Gastroesophageal sphincter (tissue), 4 donors: Measurements from ENCODE around the gene SMIM35. TPM values are rescaled to one million over a fixed set of nuclear protein-coding genes. Genes with fewer than 3 reads are reported as not detected.

Source experiments
- ATAC-seq: fragments of 150-250 bp; one replicate; pipeline ENCODE4 v1.9.1; 2016; ENCODE audit warnings: mild to moderate bottlenecking, moderate library complexity
- H3K27ac ChIP-seq, 4 donors: fragments of 200-600 bp; sonication (generic) in 3 of 4; 1 replicate in 3 of 4; 2 replicates in 1 of 4; pipeline ENCODE4 v1.5.1; 2016 to 2019
- H3K27me3 ChIP-seq: fragments of 200-600 bp; sonication (generic); one replicate; pipeline ENCODE4 v1.5.1; 2019
- H3K36me3 ChIP-seq, 2 donors: fragments of 200-600 bp; sonication (generic); one replicate each; pipeline ENCODE4 v1.5.1; 2019; ENCODE audit warnings: control low read depth in 1 of 2
- H3K4me1 ChIP-seq, 3 donors: fragments of 200-600 bp; sonication (generic); 1 replicate in 2 of 3; 2 replicates in 1 of 3; pipeline ENCODE4 v1.5.1; 2016 to 2019; ENCODE audit warnings: control low read depth in 2 of 3
- H3K4me3 ChIP-seq, 2 donors: fragments of 200-600 bp; sonication (generic); one replicate each; pipeline ENCODE4 v1.5.1; 2019; ENCODE audit warnings: mild to moderate bottlenecking in 1 of 2, moderate library complexity in 1 of 2
- H3K9me3 ChIP-seq, 3 donors: fragments of 200-600 bp; sonication (generic); one replicate each; pipeline ENCODE4 v1.5.1; 2017 to 2019; ENCODE audit warnings: control low read depth in 2 of 3
- CTCF ChIP-seq, 4 experiments: fragments of 200-600 bp in 2 of 4; fragments of 450-650 bp in 2 of 4; sonication (generic) in 1 of 4; IDR thresholded peaks; one replicate each; pipeline ENCODE4 v1.5.1; 2017 to 2019; ENCODE audit warnings: antibody characterized with exemption in 4 of 4, mild to moderate bottlenecking in 2 of 4, moderate library complexity in 2 of 4
- EP300 ChIP-seq: sonication (generic); formaldehyde crosslinking; IDR thresholded peaks from one replicate; pipeline ENCODE4 v1.6.1; 2017; ENCODE audit warnings: antibody characterized with exemption, mild to moderate bottlenecking
- POLR2A ChIP-seq, 2 donors: fragments of 450-650 bp; IDR thresholded peaks; one replicate each; pipeline ENCODE4 v1.6.1; 2017; ENCODE audit warnings: antibody characterized with exemption in 2 of 2, mild to moderate bottlenecking in 2 of 2, moderate library complexity in 1 of 2
- POLR2AphosphoS5 ChIP-seq: sonication (generic); formaldehyde crosslinking; IDR thresholded peaks from one replicate; pipeline ENCODE4 v1.6.1; 2017; ENCODE audit warnings: antibody characterized with exemption
- WGBS, 2 donors: methylation state at CpG; one replicate each; pipeline ENCODE4 v1.1.5; 2018; ENCODE audit warnings: low coverage in 1 of 2; 5-methylcytosine and 5-hydroxymethylcytosine counted together
- total RNA-seq, 4 donors: library from RNA; depleted of rRNA; stranded (reverse); fragments of >200 nt; gene quantifications; one replicate each; pipeline ENCODE4 v1.1.0, GENCODE V29; 2016

SMIM35 gene
- total RNA-seq, 4 donors from 2014 or later: 0.13 TPM; not detected in 3

GRCh38 chr11:118057251-118058145, 29.3 kb downstream of the SMIM35 start:
- TF ChIP-seq POLR2AphosphoS5 (no peak), POLR2A (IDR thresholded peaks at IDR 0.05) (no peak), CTCF (IDR thresholded peaks at IDR 0.05) (no peak), EP300 (no peak)
- ATAC-seq: no peak
- 54 to 69% methylated on average over 7 to 14 of the region's 14 CpGs for WGBS, 2 donors
- no peak overlapping the region for H3K27ac ChIP-seq
- H3K4me3 ChIP-seq: no peak overlapping the region
- H3K27me3 ChIP-seq: no peaks in the 10 kb centered on the region
- no peaks in the 10 kb centered on the region for H3K4me1 ChIP-seq
- no peaks in the 10 kb centered on the region for H3K9me3 ChIP-seq
- no peaks in the 10 kb centered on the region for H3K36me3 ChIP-seq

- no peaks in the 10 kb centered on the region for H3K27me3 ChIP-seq
- TF ChIP-seq POLR2A (IDR thresholded peaks at IDR 0.05): no peak
- no peak for TF ChIP-seq CTCF (IDR thresholded peaks at IDR 0.05)
- no peak for TF ChIP-seq POLR2AphosphoS5
- no peak for TF ChIP-seq EP300
- H3K4me1 ChIP-seq: no peaks in the 10 kb centered on the region
- H3K9me3 ChIP-seq: no peaks in the 10 kb centered on the region
- no peak overlapping the region for H3K4me3 ChIP-seq
- H3K27ac ChIP-seq: no peak overlapping the region
- H3K36me3 ChIP-seq: no peaks in the 10 kb centered on the region
- WGBS, 2 donors: 85 to 87% methylated on average over 4 to 8 of the region's 8 CpGs
- ATAC-seq: no peak
Measured at GRCh38 chr11:118056806-118057205, 30.0 kb downstream of the SMIM35 start.

GRCh38 chr11:118055966-118056365, 30.8 kb downstream of the SMIM35 start:
- WGBS, 2 donors: 88 to 100% methylated on average over 1 to 5 of the region's 7 CpGs
- no peaks in the 10 kb centered on the region for H3K36me3 ChIP-seq
- no peaks in the 10 kb centered on the region for H3K9me3 ChIP-seq
- H3K27ac ChIP-seq: no peak overlapping the region
- ATAC-seq: no peak
- TF ChIP-seq POLR2AphosphoS5 (no peak), POLR2A (IDR thresholded peaks at IDR 0.05) (no peak), CTCF (IDR thresholded peaks at IDR 0.05) (no peak), EP300 (no peak)
- no peaks in the 10 kb centered on the region for H3K27me3 ChIP-seq
- no peak overlapping the region for H3K4me3 ChIP-seq
- H3K4me1 ChIP-seq: no peaks in the 10 kb centered on the region

GRCh38 chr11:118054712-118055640, 31.8 kb downstream of the SMIM35 start:
- TF ChIP-seq POLR2AphosphoS5 (no peak), POLR2A (IDR thresholded peaks at IDR 0.05) (no peak), EP300 (no peak), CTCF (IDR thresholded peaks at IDR 0.05) (no peak)
- WGBS, 2 donors: 92 to 100% methylated on average over 2 to 10 of the region's 12 CpGs
- Histone ChIP-seq H3K9me3 (no peaks in the 10 kb centered on the region), H3K4me1 (no peaks in the 10 kb centered on the region), H3K4me3 (no peak overlapping the region), H3K36me3 (no peaks in the 10 kb centered on the region), H3K27ac (no peak overlapping the region), H3K27me3 (no peaks in the 10 kb centered on the region)
- no peak for ATAC-seq
